ENCODE measurements around the gene ZMYND15. TPM values are rescaled to one million over a fixed set of nuclear protein-coding genes. Genes with fewer than 3 reads are reported as not detected.

ZMYND15 gene
- total and polyA plus RNA-seq, 2 of the 13 experiments (the other 11 are each of a cell fraction or from before 2014, with no cell fraction given), result 0.24 to 2.7 TPM

DNA sequence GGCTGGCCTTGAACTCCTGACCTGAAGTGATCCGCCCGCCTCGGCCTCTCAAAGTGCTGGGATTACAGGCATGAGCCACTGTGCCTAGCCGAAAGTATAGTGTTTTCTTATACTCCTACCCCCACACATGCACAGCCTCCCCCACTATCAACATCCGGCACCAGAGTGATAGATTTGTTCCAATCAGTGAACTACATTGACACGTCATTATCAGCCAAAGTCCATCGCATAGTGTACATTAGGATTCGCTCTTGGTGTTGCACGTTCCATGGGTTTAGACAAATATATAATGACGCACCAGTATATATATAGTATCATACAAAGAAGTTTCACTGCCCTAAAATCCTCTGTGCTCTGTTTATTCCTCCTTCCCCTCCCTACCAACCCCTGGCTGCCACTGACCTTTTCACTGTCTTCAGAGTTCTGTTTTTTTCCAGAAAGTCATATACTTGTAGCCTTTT lies 20.2 kb downstream of the ZMYND15 start (continued):
- TF ChIP-seq MAFK (conservative IDR thresholded peaks at IDR 0.05 in 1 of 2, IDR thresholded peaks at IDR 0.05 in 1 of 2; ENCODE audit: low read length in 2 of 2), result no peak
- TF ChIP-seq ZNF10 (CRISPR knock-in tag; IDR thresholded peaks at IDR 0.05; ENCODE audit: borderline replicate concordance, low read depth), result no peak
- no peak for TF ChIP-seq REL (CRISPR knock-in tag; conservative IDR thresholded peaks at IDR 0.05)
- peak; percentile 67 for TF ChIP-seq TBL1XR1 (IDR thresholded peaks at IDR 0.05; ENCODE audit: borderline replicate concordance, low read length, partially characterized antibody)
- no peak for TF ChIP-seq PAF1 (CRISPR knock-in tag; IDR thresholded peaks at IDR 0.05)
- TF ChIP-seq ZNF746 (CRISPR knock-in tag; IDR thresholded peaks at IDR 0.05), result 0 out of 2 replicates have a peak, but pooled peaks have one; percentile 38
- TF ChIP-seq REPIN1 (CRISPR knock-in tag; IDR thresholded peaks at IDR 0.05; ENCODE audit: borderline replicate concordance, low read depth), result peak; percentile 63; the same call in 1 of the 2 replicates
- TF ChIP-seq ZNF670 (CRISPR knock-in tag; IDR thresholded peaks at IDR 0.05; ENCODE audit: borderline replicate concordance), result 0 out of 2 replicates have a peak, but pooled peaks have one; percentile 63
- 0 out of 2 replicates have a peak, but pooled peaks have one; percentile 22 for TF ChIP-seq EHMT2 (IDR thresholded peaks at IDR 0.05; ENCODE audit: borderline replicate concordance, low read depth, low read length)
- TF ChIP-seq SALL2 (CRISPR knock-in tag; IDR thresholded peaks at IDR 0.05), result no peak
- TF ChIP-seq SP2 (CRISPR knock-in tag; IDR thresholded peaks at IDR 0.05), result no peak
- no peak for TF ChIP-seq TRIM24 (CRISPR knock-in tag; IDR thresholded peaks at IDR 0.05)
- no peak; the same call in 1 of the 2 replicates for TF ChIP-seq ZNF761 (CRISPR knock-in tag; conservative IDR thresholded peaks at IDR 0.05)
- TF ChIP-seq HDAC6 (IDR thresholded peaks at IDR 0.05; ENCODE audit: low read depth, low read length), result no peak
- no peak for TF ChIP-seq ZNF850 (CRISPR knock-in tag; conservative IDR thresholded peaks at IDR 0.05)
- peak; percentile 93 for TF ChIP-seq DPF2 (CRISPR knock-in tag; IDR thresholded peaks at IDR 0.05; ENCODE audit: borderline replicate concordance, low read depth)
- TF ChIP-seq, protein P1, sequence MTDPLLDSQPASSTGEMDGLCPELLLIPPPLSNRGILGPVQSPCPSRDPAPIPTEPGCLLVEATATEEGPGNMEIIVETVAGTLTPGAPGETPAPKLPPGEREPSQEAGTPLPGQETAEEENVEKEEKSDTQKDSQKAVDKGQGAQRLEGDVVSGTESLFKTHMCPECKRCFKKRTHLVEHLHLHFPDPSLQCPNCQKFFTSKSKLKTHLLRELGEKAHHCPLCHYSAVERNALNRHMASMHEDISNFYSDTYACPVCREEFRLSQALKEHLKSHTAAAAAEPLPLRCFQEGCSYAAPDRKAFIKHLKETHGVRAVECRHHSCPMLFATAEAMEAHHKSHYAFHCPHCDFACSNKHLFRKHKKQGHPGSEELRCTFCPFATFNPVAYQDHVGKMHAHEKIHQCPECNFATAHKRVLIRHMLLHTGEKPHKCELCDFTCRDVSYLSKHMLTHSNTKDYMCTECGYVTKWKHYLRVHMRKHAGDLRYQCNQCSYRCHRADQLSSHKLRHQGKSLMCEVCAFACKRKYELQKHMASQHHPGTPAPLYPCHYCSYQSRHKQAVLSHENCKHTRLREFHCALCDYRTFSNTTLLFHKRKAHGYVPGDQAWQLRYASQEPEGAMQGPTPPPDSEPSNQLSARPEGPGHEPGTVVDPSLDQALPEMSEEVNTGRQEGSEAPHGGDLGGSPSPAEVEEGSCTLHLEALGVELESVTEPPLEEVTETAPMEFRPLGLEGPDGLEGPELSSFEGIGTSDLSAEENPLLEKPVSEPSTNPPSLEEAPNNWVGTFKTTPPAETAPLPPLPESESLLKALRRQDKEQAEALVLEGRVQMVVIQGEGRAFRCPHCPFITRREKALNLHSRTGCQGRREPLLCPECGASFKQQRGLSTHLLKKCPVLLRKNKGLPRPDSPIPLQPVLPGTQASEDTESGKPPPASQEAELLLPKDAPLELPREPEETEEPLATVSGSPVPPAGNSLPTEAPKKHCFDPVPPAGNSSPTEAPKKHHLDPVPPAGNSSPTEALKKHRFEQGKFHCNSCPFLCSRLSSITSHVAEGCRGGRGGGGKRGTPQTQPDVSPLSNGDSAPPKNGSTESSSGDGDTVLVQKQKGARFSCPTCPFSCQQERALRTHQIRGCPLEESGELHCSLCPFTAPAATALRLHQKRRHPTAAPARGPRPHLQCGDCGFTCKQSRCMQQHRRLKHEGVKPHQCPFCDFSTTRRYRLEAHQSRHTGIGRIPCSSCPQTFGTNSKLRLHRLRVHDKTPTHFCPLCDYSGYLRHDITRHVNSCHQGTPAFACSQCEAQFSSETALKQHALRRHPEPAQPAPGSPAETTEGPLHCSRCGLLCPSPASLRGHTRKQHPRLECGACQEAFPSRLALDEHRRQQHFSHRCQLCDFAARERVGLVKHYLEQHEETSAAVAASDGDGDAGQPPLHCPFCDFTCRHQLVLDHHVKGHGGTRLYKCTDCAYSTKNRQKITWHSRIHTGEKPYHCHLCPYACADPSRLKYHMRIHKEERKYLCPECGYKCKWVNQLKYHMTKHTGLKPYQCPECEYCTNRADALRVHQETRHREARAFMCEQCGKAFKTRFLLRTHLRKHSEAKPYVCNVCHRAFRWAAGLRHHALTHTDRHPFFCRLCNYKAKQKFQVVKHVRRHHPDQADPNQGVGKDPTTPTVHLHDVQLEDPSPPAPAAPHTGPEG (CRISPR knock-in tag; IDR thresholded peaks at IDR 0.05), result no peak
- TF ChIP-seq, protein P2, sequence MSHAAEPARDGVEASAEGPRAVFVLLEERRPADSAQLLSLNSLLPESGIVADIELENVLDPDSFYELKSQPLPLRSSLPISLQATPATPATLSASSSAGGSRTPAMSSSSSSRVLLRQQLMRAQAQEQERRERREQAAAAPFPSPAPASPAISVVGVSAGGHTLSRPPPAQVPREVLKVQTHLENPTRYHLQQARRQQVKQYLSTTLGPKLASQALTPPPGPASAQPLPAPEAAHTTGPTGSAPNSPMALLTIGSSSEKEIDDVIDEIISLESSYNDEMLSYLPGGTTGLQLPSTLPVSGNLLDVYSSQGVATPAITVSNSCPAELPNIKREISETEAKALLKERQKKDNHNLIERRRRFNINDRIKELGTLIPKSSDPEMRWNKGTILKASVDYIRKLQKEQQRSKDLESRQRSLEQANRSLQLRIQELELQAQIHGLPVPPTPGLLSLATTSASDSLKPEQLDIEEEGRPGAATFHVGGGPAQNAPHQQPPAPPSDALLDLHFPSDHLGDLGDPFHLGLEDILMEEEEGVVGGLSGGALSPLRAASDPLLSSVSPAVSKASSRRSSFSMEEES (CRISPR knock-in tag; IDR thresholded peaks at IDR 0.05), result peak; percentile 37
- no peak; the same call in 1 of the 2 replicates for TF ChIP-seq STAG1 (CRISPR knock-in tag; IDR thresholded peaks at IDR 0.05)
- TF ChIP-seq, protein P3, sequence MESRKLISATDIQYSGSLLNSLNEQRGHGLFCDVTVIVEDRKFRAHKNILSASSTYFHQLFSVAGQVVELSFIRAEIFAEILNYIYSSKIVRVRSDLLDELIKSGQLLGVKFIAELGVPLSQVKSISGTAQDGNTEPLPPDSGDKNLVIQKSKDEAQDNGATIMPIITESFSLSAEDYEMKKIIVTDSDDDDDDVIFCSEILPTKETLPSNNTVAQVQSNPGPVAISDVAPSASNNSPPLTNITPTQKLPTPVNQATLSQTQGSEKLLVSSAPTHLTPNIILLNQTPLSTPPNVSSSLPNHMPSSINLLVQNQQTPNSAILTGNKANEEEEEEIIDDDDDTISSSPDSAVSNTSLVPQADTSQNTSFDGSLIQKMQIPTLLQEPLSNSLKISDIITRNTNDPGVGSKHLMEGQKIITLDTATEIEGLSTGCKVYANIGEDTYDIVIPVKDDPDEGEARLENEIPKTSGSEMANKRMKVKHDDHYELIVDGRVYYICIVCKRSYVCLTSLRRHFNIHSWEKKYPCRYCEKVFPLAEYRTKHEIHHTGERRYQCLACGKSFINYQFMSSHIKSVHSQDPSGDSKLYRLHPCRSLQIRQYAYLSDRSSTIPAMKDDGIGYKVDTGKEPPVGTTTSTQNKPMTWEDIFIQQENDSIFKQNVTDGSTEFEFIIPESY (CRISPR knock-in tag; IDR thresholded peaks at IDR 0.05), result peak; percentile 12; the same call in 1 of the 2 replicates
